Large intestine (tissue), 3 donors: ENCODE measurements around the gene TSEN2. TPM values are rescaled to one million over a fixed set of nuclear protein-coding genes. Genes with fewer than 3 reads are reported as not detected.
"Not testable (repeated sequence)": the region's sequence is repeated elsewhere in the genome, so short reads cannot be mapped to it uniquely, and the experiment has no call there.

Source experiments
- DNase-seq, 2 donors: peaks; one replicate each; pipeline versions ENCODE4 v3.0.0 to v3.0.0-alpha.2; 2013
- H3K27ac ChIP-seq: one replicate; pipeline ENCODE4 v1.5.1; 2013; ENCODE audit warnings: low read length
- H3K27me3 ChIP-seq: 2 replicates; pipeline ENCODE4 v1.6.1; 2013; ENCODE audit warnings: low read length; ENCODE audit not compliant: control insufficient read depth, insufficient read depth
- H3K36me3 ChIP-seq: 2 replicates; pipeline ENCODE4 v1.6.1; 2013; ENCODE audit warnings: low read length; ENCODE audit not compliant: control insufficient read depth, insufficient read depth
- H3K4me1 ChIP-seq: one replicate; pipeline ENCODE4 v1.6.1; 2013; ENCODE audit warnings: low read length; ENCODE audit not compliant: control insufficient read depth, insufficient read depth
- H3K4me3 ChIP-seq: one replicate; pipeline ENCODE4 v1.5.1; 2013; ENCODE audit warnings: low read length
- H3K9me3 ChIP-seq: one replicate; pipeline ENCODE4 v1.6.1; 2013; ENCODE audit warnings: mild to moderate bottlenecking, low read depth, low read length, moderate library complexity; ENCODE audit not compliant: control insufficient read depth
- WGBS: methylation state at CpG from one replicate; pipeline ENCODE4 v1.1.5; 2013; ENCODE audit warnings: low lambda C conversion rate; ENCODE audit not compliant: insufficient coverage; 5-methylcytosine and 5-hydroxymethylcytosine counted together
- polyA plus RNA-seq: library from polyadenylated mRNA; unstranded; fragments of 120-200 nt; gene quantifications from one replicate; pipeline ENCODE4 v1.2.1, GENCODE V29; 2013

TSEN2 gene
- polyA plus RNA-seq, 1 donor, result 18.3 TPM

DNA sequence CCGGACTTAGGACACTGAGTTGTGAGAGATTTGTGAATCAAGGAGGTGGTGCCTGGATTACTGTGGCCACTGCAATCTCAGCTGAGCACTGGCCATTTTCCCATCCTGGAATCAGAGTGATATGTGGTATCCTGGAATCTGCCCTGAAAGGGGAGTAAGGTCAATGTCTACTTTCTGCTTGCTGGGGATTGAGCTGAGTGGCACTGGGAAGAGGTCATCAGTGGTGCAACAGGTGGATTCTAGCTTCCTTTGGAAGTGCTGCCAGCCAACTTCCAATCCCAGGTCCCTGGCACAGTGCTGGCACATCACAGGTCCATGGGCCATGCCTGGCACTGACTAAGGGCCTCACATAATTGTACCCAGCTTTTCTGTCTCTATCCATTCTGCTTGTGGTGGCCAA, 20.6 kb upstream of the TSEN2 start:
- no peaks in the 10 kb centered on the region for H3K27me3 ChIP-seq
- WGBS, result no CpG with 5 or more reads among the region's 1 CpG

DNA sequence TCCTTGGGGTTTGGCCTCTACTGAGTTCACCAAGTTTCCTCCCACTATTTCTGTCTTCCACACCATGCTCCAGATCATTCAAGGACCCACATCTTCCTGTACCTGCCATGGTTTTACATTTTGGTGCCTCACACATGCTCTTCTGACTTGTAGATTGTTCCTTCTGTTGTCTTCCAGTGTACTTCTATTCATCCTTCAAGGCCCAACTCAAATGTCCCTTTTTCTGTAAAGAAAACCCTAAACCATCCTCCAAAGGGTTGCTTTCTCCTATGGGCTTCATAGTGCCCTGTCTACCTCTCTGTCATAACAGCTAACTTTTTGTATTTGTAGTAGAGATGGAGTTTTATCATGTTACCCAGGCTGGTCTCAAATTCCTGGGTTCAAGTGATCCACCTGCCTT, 20.1 kb upstream of the TSEN2 start:
- Histone ChIP-seq H3K27me3 (no peaks in the 10 kb centered on the region), H3K36me3 (no peaks in the 10 kb centered on the region), H3K4me3 (no peak overlapping the region), H3K27ac (no peak overlapping the region), H3K4me1 (peaks cover 26% of the 10 kb centered on the region), H3K9me3 (no peaks in the 10 kb centered on the region)
- no peak for DNase-seq

More for the DNA sequence above, 20.6 kb upstream of the TSEN2 start:
- peaks cover 26% of the 10 kb centered on the region for H3K4me1 ChIP-seq
- no peaks in the 10 kb centered on the region for H3K36me3 ChIP-seq
- no peak overlapping the region for H3K27ac ChIP-seq
- no peaks in the 10 kb centered on the region for H3K9me3 ChIP-seq
- DNase-seq, result no peak
- H3K4me3 ChIP-seq, result no peak overlapping the region

DNA sequence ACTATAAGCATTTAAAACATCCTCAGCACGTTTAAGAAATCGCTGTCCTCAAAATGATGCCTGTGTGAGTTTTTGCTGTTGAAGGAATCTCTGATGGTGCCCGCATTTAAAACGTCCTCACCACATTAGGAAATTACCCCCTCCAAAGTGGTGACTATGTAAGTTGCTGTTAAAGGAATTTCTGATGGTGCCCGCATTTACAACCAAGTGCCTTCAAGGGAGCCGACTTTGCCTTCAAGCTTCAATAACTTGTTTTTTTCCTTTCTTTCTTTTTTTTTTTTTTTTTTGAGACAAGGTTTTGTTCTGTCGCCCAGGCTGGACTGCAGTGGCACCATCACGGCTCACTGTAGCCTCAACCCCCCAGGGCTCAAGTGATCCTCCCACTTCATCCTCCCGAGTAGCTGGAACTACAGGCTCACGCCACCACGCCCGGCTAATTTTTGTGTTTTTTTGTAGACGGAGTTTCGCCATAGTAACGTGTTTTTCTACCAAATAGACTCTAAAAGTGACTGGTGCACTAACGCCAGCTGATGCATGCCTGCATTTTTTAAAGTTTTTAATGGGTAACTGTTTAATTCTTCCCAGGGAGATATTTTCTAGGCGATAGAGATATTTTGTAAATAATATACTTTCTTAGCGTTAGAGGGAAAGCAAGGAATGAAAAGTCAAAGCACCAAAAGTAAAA, 19.0 kb upstream of the TSEN2 start:
- WGBS, result 95% methylated on average over 7 of the region's 18 CpGs
- H3K9me3 ChIP-seq, result no peaks in the 10 kb centered on the region
- no peaks in the 10 kb centered on the region for H3K27me3 ChIP-seq
- no peak overlapping the region for H3K27ac ChIP-seq
- no peak overlapping the region for H3K4me3 ChIP-seq
- peaks cover 24% of the 10 kb centered on the region for H3K4me1 ChIP-seq
- no peaks in the 10 kb centered on the region for H3K36me3 ChIP-seq
- no peak for DNase-seq

DNA sequence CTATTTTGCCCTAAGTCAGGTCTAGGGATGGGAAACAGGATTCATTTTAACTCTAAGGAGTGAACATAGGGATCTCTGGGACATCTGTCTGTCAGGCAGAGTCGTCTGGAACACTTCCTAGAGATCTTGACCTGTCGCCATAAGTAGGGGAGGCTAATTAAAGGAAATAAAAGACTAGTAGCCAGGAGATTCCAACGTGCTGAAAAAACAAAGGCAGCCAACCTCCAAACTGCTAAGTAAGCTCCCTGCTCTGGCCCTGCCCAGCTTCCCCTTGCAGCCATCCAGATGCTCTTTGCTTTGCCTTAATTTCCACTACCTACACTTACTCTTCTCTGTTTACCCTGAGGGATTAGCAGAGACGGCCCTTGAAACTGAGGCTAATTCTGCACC, 18.4 kb upstream of the TSEN2 start:
- Histone ChIP-seq H3K4me3 (no peak overlapping the region), H3K27me3 (no peaks in the 10 kb centered on the region), H3K27ac (no peak overlapping the region), H3K36me3 (no peaks in the 10 kb centered on the region), H3K9me3 (no peaks in the 10 kb centered on the region), H3K4me1 (peaks cover 19% of the 10 kb centered on the region)
- WGBS, result no CpG with 5 or more reads among the region's 4 CpGs
- no peak for DNase-seq

DNA sequence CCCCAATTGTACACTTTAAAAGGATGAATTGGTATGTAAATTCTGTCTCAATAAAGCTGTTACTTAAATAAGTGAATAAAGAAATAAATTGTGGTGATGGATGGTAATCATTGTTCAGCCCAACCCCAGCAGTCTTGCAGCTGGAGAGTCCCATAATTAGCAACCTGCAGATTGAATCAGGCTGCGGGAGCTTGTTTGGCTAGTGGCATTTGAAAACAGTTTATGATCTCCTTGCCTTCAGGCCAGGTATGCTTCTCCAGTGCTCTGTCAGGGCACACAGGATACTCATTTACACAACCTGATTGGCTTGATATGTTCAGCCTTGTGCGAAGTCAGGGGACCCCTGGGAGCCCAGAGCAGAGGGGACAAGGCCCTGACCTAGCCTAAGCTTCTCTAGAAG, 16.5 kb upstream of the TSEN2 start:
- no peaks in the 10 kb centered on the region for H3K9me3 ChIP-seq
- DNase-seq, result no peak
- H3K27ac ChIP-seq, result no peak overlapping the region
- WGBS, result no CpG with 5 or more reads among the region's 2 CpGs
- H3K36me3 ChIP-seq, result no peaks in the 10 kb centered on the region
- H3K4me3 ChIP-seq, result no peak overlapping the region
- H3K27me3 ChIP-seq, result no peaks in the 10 kb centered on the region
- H3K4me1 ChIP-seq, result peaks cover 14% of the 10 kb centered on the region

DNA sequence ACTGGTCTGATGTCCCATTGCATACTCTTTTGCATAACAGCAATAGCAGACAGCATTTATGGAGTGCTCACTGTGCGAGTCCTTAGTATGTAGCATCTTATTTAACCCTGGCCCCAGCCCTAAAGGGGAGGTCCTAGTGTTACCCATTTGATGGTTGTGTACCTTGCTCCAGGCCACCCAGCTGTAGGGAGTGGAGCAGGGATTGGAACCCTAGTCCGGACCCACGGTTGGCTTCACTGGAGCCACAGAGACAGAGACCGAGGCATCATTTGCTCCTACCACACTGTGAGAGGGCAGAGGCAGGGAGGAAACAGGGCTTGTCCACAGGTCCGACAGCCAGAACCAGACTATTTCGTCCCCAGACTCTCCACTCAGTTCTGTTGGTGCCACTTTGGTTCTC, 16.0 kb upstream of the TSEN2 start:
- Histone ChIP-seq H3K36me3 (no peaks in the 10 kb centered on the region), H3K9me3 (no peaks in the 10 kb centered on the region), H3K4me1 (peaks cover 14% of the 10 kb centered on the region), H3K4me3 (no peak overlapping the region), H3K27ac (no peak overlapping the region), H3K27me3 (no peaks in the 10 kb centered on the region)
- no CpG with 5 or more reads among the region's 6 CpGs for WGBS
- DNase-seq, result no peak

DNA sequence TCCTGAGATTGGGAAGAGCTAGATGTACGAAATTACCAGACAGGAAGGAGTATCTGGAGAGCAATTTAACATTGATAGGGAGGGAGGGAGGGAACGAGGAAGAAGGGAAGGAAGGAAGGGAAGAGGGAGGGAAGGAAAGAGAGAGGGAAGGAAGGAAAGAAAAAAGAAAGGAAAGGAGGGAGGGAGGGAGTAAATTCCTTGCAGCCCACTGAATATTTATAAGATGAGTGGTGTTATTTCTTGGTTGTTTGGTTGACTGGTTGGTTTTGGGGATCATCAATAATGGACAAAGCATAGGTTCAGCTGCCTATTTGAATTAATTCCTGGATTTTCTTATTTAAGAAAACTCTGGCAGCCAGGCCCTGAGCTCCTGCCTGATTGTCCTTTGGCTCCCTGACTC, 15.5 kb upstream of the TSEN2 start:
- Histone ChIP-seq H3K9me3 (no peaks in the 10 kb centered on the region), H3K4me1 (peaks cover 14% of the 10 kb centered on the region), H3K36me3 (no peaks in the 10 kb centered on the region), H3K27me3 (no peaks in the 10 kb centered on the region), H3K4me3 (no peak overlapping the region), H3K27ac (no peak overlapping the region)
- no peak for DNase-seq
- 88% methylated on average over 2 of the region's 2 CpGs for WGBS

DNA sequence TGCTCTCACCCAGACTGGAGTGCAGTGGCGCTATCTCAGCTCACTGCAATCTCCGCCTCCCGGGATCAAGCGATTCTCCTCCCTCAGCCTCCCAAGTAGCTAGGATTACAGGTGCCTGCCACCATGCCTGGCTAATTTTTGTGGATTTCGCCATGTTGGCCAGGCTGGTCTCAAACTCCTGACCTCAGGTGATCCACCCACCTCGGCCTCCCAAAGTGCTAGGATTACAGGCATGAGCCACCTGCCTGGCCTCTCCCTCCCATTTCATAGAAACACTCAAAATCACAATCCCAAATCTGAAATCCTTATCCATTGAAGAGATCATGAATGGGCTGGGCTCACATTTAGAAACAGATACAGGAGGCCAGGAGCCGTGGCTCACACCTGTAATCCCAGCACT, 15.1 kb upstream of the TSEN2 start:
- not testable (repeated sequence) for H3K27me3 ChIP-seq, H3K4me1 ChIP-seq, H3K27ac ChIP-seq, H3K4me3 ChIP-seq, H3K9me3 ChIP-seq, H3K36me3 ChIP-seq, DNase-seq
- no CpG with 5 or more reads among the region's 7 CpGs for WGBS

DNA sequence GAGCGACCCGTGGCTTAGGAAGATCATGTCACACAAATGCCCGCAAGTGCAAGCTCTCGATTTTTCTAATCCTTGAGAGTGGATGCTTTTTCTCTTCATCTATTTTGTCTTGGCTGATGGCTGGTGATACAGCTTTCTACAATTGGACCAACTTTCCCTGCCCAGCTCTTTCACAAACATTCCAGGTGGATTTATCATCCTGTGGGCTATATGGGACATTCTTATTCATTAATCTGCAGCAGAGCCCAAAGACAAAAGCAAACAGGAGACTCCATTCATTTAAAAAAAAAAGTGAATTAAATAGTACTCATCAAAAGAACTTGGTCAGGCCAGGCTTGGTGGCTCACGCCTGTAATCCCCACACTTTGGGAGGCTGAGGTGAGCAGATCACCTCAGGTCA, 14.2 kb upstream of the TSEN2 start:
- Histone ChIP-seq H3K4me1 (peaks cover 9% of the 10 kb centered on the region), H3K36me3 (no peaks in the 10 kb centered on the region), H3K27me3 (no peaks in the 10 kb centered on the region), H3K4me3 (no peak overlapping the region), H3K9me3 (no peaks in the 10 kb centered on the region), H3K27ac (no peak overlapping the region)
- WGBS, result no CpG with 5 or more reads among the region's 5 CpGs
- DNase-seq, result no peak

DNA sequence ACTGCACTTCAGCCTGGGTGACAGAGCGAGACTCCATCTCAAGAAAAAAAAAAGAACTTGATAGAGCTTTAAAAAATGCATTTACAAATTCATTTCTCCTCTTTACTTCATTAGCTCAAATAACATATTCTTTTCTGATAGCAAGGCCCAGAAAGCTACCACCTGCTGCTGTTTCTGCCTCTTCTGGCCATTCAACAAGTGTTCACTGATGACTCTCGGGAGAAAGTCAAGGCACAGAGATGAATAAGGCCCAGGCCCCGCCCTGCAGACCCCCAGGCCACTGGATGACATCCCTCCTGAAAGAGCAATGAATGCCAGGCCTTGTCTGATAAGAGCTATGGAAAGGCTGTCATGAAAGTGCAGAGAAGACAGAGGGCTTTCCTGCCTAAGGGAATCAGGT, 13.6 kb upstream of the TSEN2 start:
- H3K4me1 ChIP-seq, result peaks cover 9% of the 10 kb centered on the region
- no peaks in the 10 kb centered on the region for H3K27me3 ChIP-seq
- no peak for DNase-seq
- no peak overlapping the region for H3K4me3 ChIP-seq
- H3K36me3 ChIP-seq, result no peaks in the 10 kb centered on the region
- H3K9me3 ChIP-seq, result no peaks in the 10 kb centered on the region
- H3K27ac ChIP-seq, result no peak overlapping the region
- 100% methylated on average over 1 of the region's 3 CpGs for WGBS

DNA sequence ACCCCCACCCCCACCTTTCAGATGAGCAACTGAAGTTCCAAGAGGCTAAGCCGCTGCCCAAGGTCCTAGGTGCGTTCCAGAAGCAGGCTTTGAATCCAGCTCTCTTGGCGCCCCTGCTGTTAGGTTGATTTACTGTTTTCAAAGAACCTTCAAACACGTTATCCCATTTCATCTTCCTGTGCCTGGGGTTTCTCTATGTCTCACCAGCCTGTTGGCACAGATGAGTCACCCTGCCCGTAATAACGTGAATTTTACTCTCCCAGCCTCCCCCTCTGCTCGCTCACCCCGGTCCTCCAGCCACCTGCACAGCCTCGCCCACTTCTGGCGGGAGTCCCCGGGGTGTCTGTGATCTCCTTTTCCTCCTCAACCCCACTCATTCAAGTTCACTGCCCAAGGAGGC, 13.0 kb upstream of the TSEN2 start:
- H3K36me3 ChIP-seq, result no peaks in the 10 kb centered on the region
- 20% methylated on average over 2 of the region's 11 CpGs for WGBS
- peak in 1 of 2 donors; percentile 44 for DNase-seq
- no peaks in the 10 kb centered on the region for H3K27me3 ChIP-seq
- H3K4me1 ChIP-seq, result peaks cover 14% of the 10 kb centered on the region
- H3K9me3 ChIP-seq, result no peaks in the 10 kb centered on the region
- no peak overlapping the region for H3K27ac ChIP-seq
- H3K4me3 ChIP-seq, result no peak overlapping the region
